ENCODE results near the gene CBX6. TPM values are rescaled to one million over a fixed set of nuclear protein-coding genes. Genes with fewer than 3 reads are reported as not detected.

The CBX6 gene
- total and polyA plus RNA-seq, 8 donors: 8.9 to 46.0 (median 25.9) TPM

- TF ChIP-seq POLR2A (IDR thresholded peaks at IDR 0.05) (no peak), POLR2AphosphoS5 (IDR thresholded peaks at IDR 0.05) (no peak), EP300 (IDR thresholded peaks at IDR 0.05) (no peak)
- TF ChIP-seq, protein P1, sequence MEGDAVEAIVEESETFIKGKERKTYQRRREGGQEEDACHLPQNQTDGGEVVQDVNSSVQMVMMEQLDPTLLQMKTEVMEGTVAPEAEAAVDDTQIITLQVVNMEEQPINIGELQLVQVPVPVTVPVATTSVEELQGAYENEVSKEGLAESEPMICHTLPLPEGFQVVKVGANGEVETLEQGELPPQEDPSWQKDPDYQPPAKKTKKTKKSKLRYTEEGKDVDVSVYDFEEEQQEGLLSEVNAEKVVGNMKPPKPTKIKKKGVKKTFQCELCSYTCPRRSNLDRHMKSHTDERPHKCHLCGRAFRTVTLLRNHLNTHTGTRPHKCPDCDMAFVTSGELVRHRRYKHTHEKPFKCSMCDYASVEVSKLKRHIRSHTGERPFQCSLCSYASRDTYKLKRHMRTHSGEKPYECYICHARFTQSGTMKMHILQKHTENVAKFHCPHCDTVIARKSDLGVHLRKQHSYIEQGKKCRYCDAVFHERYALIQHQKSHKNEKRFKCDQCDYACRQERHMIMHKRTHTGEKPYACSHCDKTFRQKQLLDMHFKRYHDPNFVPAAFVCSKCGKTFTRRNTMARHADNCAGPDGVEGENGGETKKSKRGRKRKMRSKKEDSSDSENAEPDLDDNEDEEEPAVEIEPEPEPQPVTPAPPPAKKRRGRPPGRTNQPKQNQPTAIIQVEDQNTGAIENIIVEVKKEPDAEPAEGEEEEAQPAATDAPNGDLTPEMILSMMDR (IDR thresholded peaks at IDR 0.05): no peak
- Histone ChIP-seq H3K27me3 (no peaks in the 10 kb centered on the region), H3K4me1 (no peaks in the 10 kb centered on the region), H3K27ac (no peak overlapping the region), H3K9me3 (no peaks in the 10 kb centered on the region), H3K36me3 (peaks cover 0 to 15% (median 3%) of the 10 kb centered on the region in 4 donors), H3K4me3 (no peak overlapping the region)
- DNase-seq: no peak
- intact Hi-C loops (cut with DNase I; ENCODE audit: low total_unique reads): no loop called here
- WGBS, 5 donors: 79 to 92% (median 89%) methylated on average over 2 of the region's 2 CpGs
Observed at GRCh38 chr22:38823637-38824036, 48.4 kb downstream of the CBX6 start.

DNA sequence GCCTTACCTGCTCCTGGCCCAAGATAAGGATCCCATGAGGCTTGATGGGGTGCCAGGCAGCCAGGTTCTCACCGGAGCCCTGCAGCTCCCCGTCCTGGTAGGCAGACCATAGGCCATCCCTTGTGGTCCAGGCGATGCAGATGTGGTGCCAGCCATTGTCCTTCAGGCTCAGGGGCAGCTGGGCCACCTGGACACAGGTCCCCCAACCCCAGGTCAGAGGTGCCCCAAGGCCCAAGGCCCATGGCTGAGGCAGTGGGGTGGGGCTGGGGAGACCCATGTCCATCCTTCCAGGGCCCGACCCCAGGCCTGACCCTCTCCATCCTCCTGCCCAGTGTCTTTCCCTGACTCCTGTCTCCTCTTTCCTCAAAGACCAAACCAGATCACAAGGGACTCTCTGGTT is 48.9 kb downstream of the CBX6 start:
- no peaks in the 10 kb centered on the region for H3K9me3 ChIP-seq
- intact Hi-C loops (cut with DNase I; ENCODE audit: low total_unique reads): no loop called here
- H3K4me3 ChIP-seq: no peak overlapping the region
- 92 to 100% (median 94%) methylated on average over 1 to 4 of the region's 4 CpGs for WGBS, 5 donors
- no peak overlapping the region for H3K27ac ChIP-seq
- H3K4me1 ChIP-seq: no peaks in the 10 kb centered on the region
- H3K27me3 ChIP-seq: no peaks in the 10 kb centered on the region
- no peak for DNase-seq
- TF ChIP-seq, protein P1 (IDR thresholded peaks at IDR 0.05): no peak
- TF ChIP-seq POLR2A (IDR thresholded peaks at IDR 0.05) (no peak), EP300 (IDR thresholded peaks at IDR 0.05) (no peak), POLR2AphosphoS5 (IDR thresholded peaks at IDR 0.05) (no peak)
- H3K36me3 ChIP-seq: peaks cover 0 to 15% (median 3%) of the 10 kb centered on the region in 4 donors

- intact Hi-C loops (cut with DNase I; ENCODE audit: low total_unique reads): no loop called here
Observed at GRCh38 chr22:38820020-38820419, 52.0 kb downstream of the CBX6 start.

DNA sequence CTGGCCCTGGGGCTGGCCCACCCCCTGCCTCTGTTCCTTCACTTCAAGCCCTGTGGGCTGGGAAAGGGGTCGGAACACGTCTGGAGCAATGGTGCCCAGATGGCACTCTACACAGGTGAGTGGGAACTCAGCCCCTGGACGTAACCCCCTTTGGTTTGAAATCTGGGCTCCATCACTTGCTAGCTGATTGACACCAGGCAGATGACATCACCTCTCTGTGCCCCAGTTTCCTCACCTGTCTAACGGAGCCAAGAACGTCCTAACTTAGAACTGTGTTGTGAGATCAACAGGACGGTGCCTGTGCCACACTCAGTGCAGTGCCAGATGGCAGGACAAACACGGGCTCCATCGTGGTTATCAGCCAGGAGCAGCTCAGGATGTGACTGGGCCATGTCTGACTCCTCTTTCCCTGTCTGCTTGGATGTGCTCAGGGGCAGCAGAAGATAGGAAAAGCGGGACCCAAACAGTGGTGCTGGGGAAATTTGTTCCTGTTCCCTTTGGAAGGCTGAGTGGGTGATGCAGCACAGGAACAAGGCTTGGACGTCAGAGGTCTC is 52.6 kb downstream of the CBX6 start:
- DNase-seq: no peak
- no peak overlapping the region for H3K4me3 ChIP-seq
- TF ChIP-seq, protein P1 (IDR thresholded peaks at IDR 0.05): no peak
- TF ChIP-seq POLR2A (IDR thresholded peaks at IDR 0.05): no peak
- TF ChIP-seq EP300 (IDR thresholded peaks at IDR 0.05): no peak
- no peak for TF ChIP-seq POLR2AphosphoS5 (IDR thresholded peaks at IDR 0.05)
- no peaks in the 10 kb centered on the region for H3K27me3 ChIP-seq
- intact Hi-C loops (cut with DNase I; ENCODE audit: low total_unique reads): no loop called here
- H3K9me3 ChIP-seq: no peaks in the 10 kb centered on the region
- 73 to 82% (median 80%) methylated on average over 5 to 10 of the region's 10 CpGs for WGBS, 5 donors
- no peaks in the 10 kb centered on the region for H3K36me3 ChIP-seq
- no peak overlapping the region for H3K27ac ChIP-seq
- H3K4me1 ChIP-seq: no peaks in the 10 kb centered on the region

More at GRCh38 chr22:38820020-38820419, 52.0 kb downstream of the CBX6 start:
- Histone ChIP-seq H3K27ac (no peak overlapping the region), H3K4me3 (no peak overlapping the region), H3K4me1 (no peaks in the 10 kb centered on the region), H3K27me3 (no peaks in the 10 kb centered on the region), H3K36me3 (no peaks in the 10 kb centered on the region), H3K9me3 (no peaks in the 10 kb centered on the region)
- 81 to 84% (median 83%) methylated on average over 8 of the region's 8 CpGs for WGBS, 5 donors
- DNase-seq: no peak
- TF ChIP-seq POLR2AphosphoS5 (IDR thresholded peaks at IDR 0.05) (no peak), EP300 (IDR thresholded peaks at IDR 0.05) (no peak), POLR2A (IDR thresholded peaks at IDR 0.05) (no peak)
- TF ChIP-seq, protein P1 (IDR thresholded peaks at IDR 0.05): no peak
